HepG2 (cell line): ENCODE data around the gene LRRC3. TPM values are rescaled to one million over a fixed set of nuclear protein-coding genes. Genes with fewer than 3 reads are reported as not detected.

Source experiments
- BCL3 ChIP-seq: sonication (generic); formaldehyde crosslinking; IDR thresholded peaks from 2 replicates; pipeline ENCODE4 v1.5.1; 2020; ENCODE audit warnings: mild to moderate bottlenecking, missing genetic modification reagents, moderate library complexity
- BRF2 ChIP-seq: sonication (generic); formaldehyde crosslinking; IDR thresholded peaks from 2 replicates; pipeline ENCODE4 v1.8.1; 2022; ENCODE audit warnings: mild to moderate bottlenecking, missing genetic modification reagents
- CC2D1A ChIP-seq: sonication (generic); formaldehyde crosslinking; IDR thresholded peaks from 2 replicates; pipeline ENCODE4 v1.8.1; 2023; ENCODE audit warnings: mild to moderate bottlenecking, missing genetic modification reagents
- HNF1A ChIP-seq, 2 experiments: sonication (generic) in 1 of 2; formaldehyde crosslinking in 1 of 2; IDR thresholded peaks; 2 replicates each; pipeline versions ENCODE4 v1.4.0 to v1.6.1; 2016 to 2020; ENCODE audit warnings: borderline replicate concordance in 1 of 2, low read depth in 1 of 2, mild to moderate bottlenecking in 1 of 2, missing genetic modification reagents in 1 of 2
- HNF4G ChIP-seq, 2 experiments: sonication (generic) in 1 of 2; formaldehyde crosslinking in 1 of 2; IDR thresholded peaks; 2 replicates each; pipeline versions ENCODE4 v1.4.0 to v1.6.1; 2011 to 2020; ENCODE audit warnings: borderline replicate concordance in 2 of 2, low read depth in 2 of 2, mild to moderate bottlenecking in 2 of 2, low read length in 1 of 2, missing genetic modification reagents in 1 of 2, moderate library complexity in 1 of 2
- JARID2 ChIP-seq: sonication (generic); formaldehyde crosslinking; IDR thresholded peaks from 2 replicates; pipeline ENCODE4 v1.8.1; 2023; ENCODE audit warnings: missing genetic modification reagents, inconsistent platforms; ENCODE audit not compliant: insufficient replicate concordance
- NFYC ChIP-seq: IDR thresholded peaks from 2 replicates; pipeline ENCODE4 v1.6.1; 2016; ENCODE audit warnings: missing genetic modification reagents, missing compliant biosample characterization
- NONO ChIP-seq, 2 experiments: fragments of 450-650 bp in 1 of 2; sonication (generic) in 1 of 2; formaldehyde crosslinking in 1 of 2; IDR thresholded peaks in 1 of 2; conservative IDR thresholded peaks in 1 of 2; 2 replicates each; pipeline versions ENCODE4 v1.6.1 to v1.8.0; 2017 to 2022; ENCODE audit warnings: mild to moderate bottlenecking in 1 of 2, missing genetic modification reagents in 1 of 2, moderate library complexity in 1 of 2
- PHF5A ChIP-seq: IDR thresholded peaks from one replicate; pipeline ENCODE4 v1.6.1; 2018; ENCODE audit warnings: low read depth, missing genetic modification reagents; ENCODE audit not compliant: unreplicated experiment
- SP1 ChIP-seq, 2 experiments: fragments of 450-650 bp in 1 of 2; sonication (generic) in 1 of 2; formaldehyde crosslinking in 1 of 2; IDR thresholded peaks; 2 replicates each; pipeline versions ENCODE4 v1.4.0 to v1.6.1; 2016 to 2020; ENCODE audit warnings: missing genetic modification reagents in 1 of 2
- THRA ChIP-seq: sonication (generic); formaldehyde crosslinking; IDR thresholded peaks from 2 replicates; pipeline ENCODE4 v1.4.0; 2020; ENCODE audit warnings: missing genetic modification reagents, borderline replicate concordance
- ZFP90 ChIP-seq: sonication (generic); formaldehyde crosslinking; IDR thresholded peaks from 2 replicates; pipeline ENCODE4 v1.8.0; 2022; ENCODE audit warnings: missing genetic modification reagents, mild to moderate bottlenecking, inconsistent platforms, borderline replicate concordance
- ZNF7 ChIP-seq: IDR thresholded peaks from 2 replicates; pipeline ENCODE4 v1.6.1; 2016; ENCODE audit warnings: missing biosample characterization, missing genetic modification reagents
- ZNF800 ChIP-seq: sonication (generic); formaldehyde crosslinking; IDR thresholded peaks from 2 replicates; pipeline ENCODE4 v1.4.0; 2020; ENCODE audit warnings: missing genetic modification reagents
- polyA plus RNA-seq, 8 experiments: library from polyadenylated mRNA; depleted of rRNA in 3 of 8; stranded (reverse) in 7 of 8; unstranded in 1 of 8; fragments of >200 nt; fragmentation: Illumina TruSeq in 4 of 8; extraction: Trizol in 4 of 8; gene quantifications; 2 replicates each; pipeline versions ENCODE4 v1.2.1 to v1.2.3, GENCODE V29; 2011 to 2016; ENCODE audit warnings: low read depth in 4 of 8, missing spikeins in 1 of 8, mixed read lengths in 1 of 8; ENCODE audit not compliant: insufficient read depth in 1 of 8
- total RNA-seq, 5 experiments: library from RNA; depleted of rRNA; stranded (reverse); fragments of >200 nt; fragmentation: Illumina TruSeq; extraction: Trizol; gene quantifications; 2 replicates each; pipeline ENCODE4 v1.2.3, GENCODE V29; 2016; ENCODE audit warnings: low read depth in 1 of 5

Gene LRRC3
- total and polyA plus RNA-seq, 2 of the 13 experiments (the other 11 are each of a cell fraction or from before 2014, with no cell fraction given), result 4.8 to 16.5 TPM

- TF ChIP-seq BRF2 (CRISPR knock-in tag) (no peak), HNF4G (IDR thresholded peaks at IDR 0.05; ENCODE audit: borderline replicate concordance, low read depth, low read length) (no peak), HNF4G (CRISPR knock-in tag; IDR thresholded peaks at IDR 0.05; ENCODE audit: borderline replicate concordance, low read depth) (no peak), ZNF800 (CRISPR knock-in tag) (no peak), SP1 (IDR thresholded peaks at IDR 0.05) (no peak), SP1 (CRISPR knock-in tag; IDR thresholded peaks at IDR 0.05) (peak; percentile 48; the same call in 1 of the 2 replicates), HNF1A (IDR thresholded peaks at IDR 0.05; ENCODE audit: low read depth) (no peak), HNF1A (CRISPR knock-in tag; IDR thresholded peaks at IDR 0.05; ENCODE audit: borderline replicate concordance) (peak; percentile 51; the same call in 1 of the 2 replicates), NFYC (CRISPR knock-in tag) (peak; percentile 84), CC2D1A (no peak), JARID2 (CRISPR knock-in tag) (no peak), ZFP90 (0 out of 2 replicates have a peak, but pooled peaks have one; percentile 43), NONO (IDR thresholded peaks at IDR 0.05) (no peak), NONO (CRISPR knock-in tag; conservative IDR thresholded peaks at IDR 0.05) (peak; percentile 85), BCL3 (CRISPR knock-in tag) (no peak), THRA (CRISPR knock-in tag) (peak; percentile 95), PHF5A (CRISPR knock-in tag) (no peak), ZNF7 (no peak)
These were observed 27.4 kb downstream of the LRRC3 start (continued) for GRCh38 chr21:44482581-44483287.
